ENCODE measurements around the gene TMEM40.

The TMEM40 gene

DNA sequence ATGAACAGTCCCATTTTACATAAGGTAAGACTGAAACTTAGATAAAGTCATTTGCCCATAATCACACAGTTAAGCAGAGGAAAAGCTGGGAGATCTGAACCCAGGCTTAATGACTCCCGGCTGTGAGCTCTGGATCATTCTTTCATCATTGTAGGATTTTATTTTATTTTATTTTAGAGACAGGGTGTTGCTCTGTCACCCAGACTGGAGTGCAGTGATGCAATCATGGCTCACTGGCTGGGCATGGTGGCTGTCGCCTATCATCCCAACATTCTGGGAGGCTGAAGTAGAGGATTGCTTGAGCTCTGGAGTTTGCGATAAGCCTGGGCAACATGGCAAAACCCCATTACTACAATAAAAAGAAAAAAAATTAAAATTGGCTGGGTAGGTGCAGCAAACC lies 63.9 kb downstream of the TMEM40 start:
- Histone ChIP-seq H3K4me3 (ENCODE audit: low read depth in 1 of 2, low read length in 2 of 2) (no peak overlapping the region), H3K27ac (ENCODE audit: low read length) (no peak overlapping the region), H3K4me1 (ENCODE audit: control insufficient read depth in 1 of 2, insufficient read depth in 2 of 2, low read length in 2 of 2) (no peaks in the 10 kb centered on the region), H3K36me3 (ENCODE audit: control insufficient read depth in 1 of 2, insufficient read depth in 2 of 2, low read length in 2 of 2) (no peaks in the 10 kb centered on the region), H3K27me3 (ENCODE audit: low read depth, low read length) (no peaks in the 10 kb centered on the region), H3K9me3 (ENCODE audit: control insufficient read depth in 1 of 2, low read length in 2 of 2) (no peaks in the 10 kb centered on the region)

DNA sequence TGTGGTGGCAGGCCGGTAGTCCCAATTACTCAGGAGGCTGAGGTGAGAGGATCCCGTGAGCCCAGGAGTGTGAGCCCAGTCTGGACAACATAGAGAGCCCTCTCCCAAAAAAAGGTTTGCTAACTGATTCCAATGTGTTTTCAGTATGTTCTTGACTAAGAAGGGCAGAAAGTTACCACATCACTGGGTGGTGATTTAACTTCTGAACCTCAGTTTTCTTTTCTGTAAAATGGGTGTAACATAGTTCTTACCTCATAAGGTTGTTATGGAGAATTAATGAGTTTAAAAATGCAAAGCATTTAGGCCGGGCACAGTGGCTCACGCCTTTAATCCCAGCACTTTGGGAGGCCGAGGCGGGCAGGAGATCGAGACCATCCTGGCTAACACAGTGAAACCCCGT lies 66.6 kb downstream of the TMEM40 start:
- Histone ChIP-seq H3K27ac (ENCODE audit: low read length) (no peak overlapping the region), H3K4me1 (ENCODE audit: control insufficient read depth in 1 of 2, insufficient read depth in 2 of 2, low read length in 2 of 2) (no peaks in the 10 kb centered on the region), H3K27me3 (ENCODE audit: low read depth, low read length) (no peaks in the 10 kb centered on the region), H3K4me3 (ENCODE audit: low read depth in 1 of 2, low read length in 2 of 2) (no peak overlapping the region), H3K36me3 (ENCODE audit: control insufficient read depth in 1 of 2, insufficient read depth in 2 of 2, low read length in 2 of 2) (no peaks in the 10 kb centered on the region), H3K9me3 (ENCODE audit: control insufficient read depth in 1 of 2, low read length in 2 of 2) (no peaks in the 10 kb centered on the region)

DNA sequence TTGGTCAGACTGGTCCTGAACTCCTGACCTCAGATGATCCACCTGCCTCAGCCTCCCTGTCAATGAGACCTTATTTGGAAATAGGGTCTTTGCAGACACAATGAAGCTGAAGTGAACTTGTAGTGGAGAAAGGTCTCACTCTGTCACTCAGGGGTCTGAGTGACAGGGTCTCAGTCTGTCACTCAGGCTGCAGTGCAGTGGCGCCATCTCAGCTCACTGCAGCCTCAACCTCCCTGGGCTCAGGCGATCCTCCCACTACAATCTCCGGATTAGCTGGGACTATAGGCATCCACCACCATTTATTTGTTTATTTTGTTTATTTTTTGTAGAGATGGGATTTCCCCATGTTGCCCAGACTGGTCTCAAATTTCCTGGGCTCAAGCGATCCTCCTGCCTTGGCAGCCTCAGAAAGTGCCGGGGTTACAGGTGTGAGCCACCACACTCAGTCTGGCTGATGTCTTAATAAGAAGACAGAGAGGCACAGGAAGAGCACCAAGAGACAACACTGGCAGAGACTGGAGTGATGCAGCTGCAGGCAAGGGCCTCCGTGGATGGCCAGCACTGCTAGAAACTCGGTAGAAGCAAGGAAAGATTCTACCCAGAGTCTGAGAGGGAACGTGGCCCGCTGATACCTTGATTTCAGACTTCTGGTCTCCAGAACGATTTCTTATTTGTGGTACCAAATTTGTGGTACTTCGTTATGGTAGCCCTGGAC lies 68.9 kb downstream of the TMEM40 start:
- Histone ChIP-seq H3K36me3 (ENCODE audit: control insufficient read depth in 1 of 2, insufficient read depth in 2 of 2, low read length in 2 of 2) (no peaks in the 10 kb centered on the region), H3K27me3 (ENCODE audit: low read depth, low read length) (no peaks in the 10 kb centered on the region), H3K27ac (ENCODE audit: low read length) (no peak overlapping the region), H3K4me3 (ENCODE audit: low read depth in 1 of 2, low read length in 2 of 2) (no peak overlapping the region), H3K4me1 (ENCODE audit: control insufficient read depth in 1 of 2, insufficient read depth in 2 of 2, low read length in 2 of 2) (no peaks in the 10 kb centered on the region), H3K9me3 (ENCODE audit: control insufficient read depth in 1 of 2, low read length in 2 of 2) (no peaks in the 10 kb centered on the region)

DNA sequence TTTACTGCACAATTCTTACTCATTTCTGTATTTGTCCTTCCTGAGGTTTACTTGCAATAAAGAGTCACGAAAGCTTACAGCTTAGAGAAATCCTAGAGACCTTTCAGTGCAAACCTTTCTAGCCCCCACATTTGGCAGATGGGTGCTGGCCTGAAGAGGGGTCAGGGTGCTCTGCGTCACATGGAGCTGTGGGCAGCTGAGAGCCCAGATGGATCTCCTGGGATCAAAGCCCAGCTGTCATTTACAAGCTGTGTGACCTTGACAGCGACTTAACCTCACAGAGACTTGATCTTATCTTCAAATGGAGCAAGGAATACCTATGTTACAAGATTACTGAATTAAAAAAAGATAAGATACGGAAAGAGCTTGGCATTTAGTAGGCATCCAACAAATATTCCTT lies 71.1 kb downstream of the TMEM40 start:
- H3K9me3 ChIP-seq (ENCODE audit: control insufficient read depth in 1 of 2, low read length in 2 of 2) = no peaks in the 10 kb centered on the region
- H3K27ac ChIP-seq (ENCODE audit: low read length) = no peak overlapping the region
- no peak overlapping the region for H3K4me3 ChIP-seq (ENCODE audit: low read depth in 1 of 2, low read length in 2 of 2)
- H3K27me3 ChIP-seq (ENCODE audit: low read depth, low read length) = no peaks in the 10 kb centered on the region
- no peaks in the 10 kb centered on the region for H3K36me3 ChIP-seq (ENCODE audit: control insufficient read depth in 1 of 2, insufficient read depth in 2 of 2, low read length in 2 of 2)
- no peaks in the 10 kb centered on the region for H3K4me1 ChIP-seq (ENCODE audit: control insufficient read depth in 1 of 2, insufficient read depth in 2 of 2, low read length in 2 of 2)

DNA sequence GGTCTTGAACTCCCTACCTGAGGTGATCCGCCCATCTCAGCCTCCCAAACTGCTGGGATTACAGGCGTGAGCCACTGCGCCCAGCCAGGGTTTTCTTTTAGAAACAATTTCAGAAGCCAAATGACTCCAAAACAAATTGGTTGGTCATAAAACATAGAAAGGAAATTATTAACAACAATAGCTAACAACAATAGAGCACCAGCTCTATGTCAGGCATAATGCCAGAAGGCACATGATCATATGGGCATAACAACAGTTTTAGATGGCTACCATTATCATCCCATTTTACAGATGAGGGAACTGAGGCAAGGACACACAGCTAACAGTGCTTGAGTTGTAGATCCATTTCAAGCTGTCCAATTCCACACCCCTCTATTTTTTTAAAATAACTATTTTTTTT lies 73.0 kb downstream of the TMEM40 start:
- H3K4me1 ChIP-seq (ENCODE audit: control insufficient read depth in 1 of 2, insufficient read depth in 2 of 2, low read length in 2 of 2) = no peaks in the 10 kb centered on the region
- no peaks in the 10 kb centered on the region for H3K9me3 ChIP-seq (ENCODE audit: control insufficient read depth in 1 of 2, low read length in 2 of 2)
- H3K36me3 ChIP-seq (ENCODE audit: control insufficient read depth in 1 of 2, insufficient read depth in 2 of 2, low read length in 2 of 2) = no peaks in the 10 kb centered on the region
- H3K27me3 ChIP-seq (ENCODE audit: low read depth, low read length) = no peaks in the 10 kb centered on the region
- H3K27ac ChIP-seq (ENCODE audit: low read length) = no peak overlapping the region
- H3K4me3 ChIP-seq (ENCODE audit: low read depth in 1 of 2, low read length in 2 of 2) = no peak overlapping the region
